ENCODE data around the gene PRMT1.

The PRMT1 gene

DNA sequence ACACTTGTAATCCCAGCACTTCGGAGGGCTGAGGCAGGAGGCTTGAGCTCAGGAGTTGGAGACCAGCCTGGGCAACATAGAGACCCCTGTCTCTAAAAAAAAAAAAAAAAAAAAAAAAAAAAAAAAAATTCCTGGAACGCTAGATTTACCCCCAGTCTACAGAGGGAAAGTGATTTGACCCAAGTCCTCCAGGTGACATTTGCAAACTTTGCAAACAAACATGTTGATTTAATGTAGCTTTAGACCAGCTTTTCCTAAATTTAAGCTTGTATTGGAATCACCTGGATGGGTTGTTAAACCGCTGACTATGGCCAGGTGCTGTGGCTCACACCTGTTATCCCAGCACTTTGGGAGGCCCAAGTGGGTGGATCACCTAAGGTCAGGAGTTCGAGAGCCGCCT is 22.3 kb downstream of the PRMT1 start:
- no peak overlapping the region for H3K4me3 ChIP-seq (ENCODE audit: low read length)
- H3K27ac ChIP-seq (ENCODE audit: low read length): no peak overlapping the region
- no peaks in the 10 kb centered on the region for H3K27me3 ChIP-seq (ENCODE audit: insufficient read depth, low read length)

DNA sequence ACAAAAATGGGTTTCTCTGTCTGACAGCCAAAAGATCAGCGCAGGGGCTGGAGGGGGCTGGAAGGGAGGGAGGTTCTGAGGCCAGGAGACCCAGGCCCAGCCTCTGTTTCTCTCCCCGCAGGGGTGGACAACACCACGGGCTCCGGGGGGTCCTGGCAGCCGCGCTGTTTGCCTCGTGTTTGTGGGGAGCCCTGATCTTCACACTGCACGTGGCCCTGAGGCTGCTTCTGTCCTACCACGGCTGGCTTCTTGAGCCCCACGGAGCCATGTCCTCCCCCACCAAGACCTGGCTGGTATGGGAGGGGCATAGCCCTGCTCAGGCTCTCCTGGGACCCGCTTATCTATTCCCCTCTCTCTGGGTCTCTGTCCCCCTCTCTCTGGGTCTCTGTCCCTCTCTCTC is 23.5 kb downstream of the PRMT1 start:
- Histone ChIP-seq H3K4me1 (ENCODE audit: insufficient read depth, low read length) (no peaks in the 10 kb centered on the region), H3K9me3 (ENCODE audit: insufficient read depth, low read depth, low read length) (no peaks in the 10 kb centered on the region), H3K9ac (ENCODE audit: low read depth, low read length) (no peak overlapping the region), H3K27me3 (ENCODE audit: insufficient read depth, low read length) (no peaks in the 10 kb centered on the region), H3K36me3 (ENCODE audit: insufficient read depth, low read depth, low read length) (peaks cover 23% of the 10 kb centered on the region; the same call in 1 of the 2 replicates), H3K4me3 (ENCODE audit: low read length) (no peak overlapping the region), H3K27ac (ENCODE audit: low read length) (no peak overlapping the region)

More for the DNA sequence above, 22.3 kb downstream of the PRMT1 start:
- Histone ChIP-seq H3K4me1 (ENCODE audit: insufficient read depth, low read length) (no peaks in the 10 kb centered on the region), H3K9ac (ENCODE audit: low read depth, low read length) (no peak overlapping the region), H3K36me3 (ENCODE audit: insufficient read depth, low read depth, low read length) (peaks cover 16% of the 10 kb centered on the region; the same call in 1 of the 2 replicates), H3K9me3 (ENCODE audit: insufficient read depth, low read depth, low read length) (no peaks in the 10 kb centered on the region)

DNA sequence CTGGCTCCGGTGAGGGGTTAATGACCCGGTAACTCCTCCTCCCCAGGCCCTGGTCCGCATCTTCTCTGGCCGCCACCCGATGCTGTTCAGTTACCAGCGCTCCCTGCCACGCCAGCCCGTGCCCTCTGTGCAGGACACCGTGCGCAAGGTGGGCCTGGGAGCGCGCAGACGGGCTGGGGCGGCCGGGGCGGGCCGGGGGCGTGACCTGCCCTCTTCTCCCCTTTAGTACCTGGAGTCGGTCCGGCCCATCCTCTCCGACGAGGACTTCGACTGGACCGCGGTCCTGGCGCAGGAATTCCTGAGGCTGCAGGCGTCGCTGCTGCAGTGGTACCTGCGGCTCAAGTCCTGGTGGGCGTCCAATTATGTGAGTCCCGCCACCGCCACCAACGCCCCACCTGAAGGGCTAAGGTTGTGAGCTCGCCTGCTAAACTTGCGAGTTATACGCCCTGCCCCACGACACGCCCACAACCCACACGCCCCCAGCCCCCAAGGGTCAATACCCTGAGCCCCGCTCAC is 24.3 kb downstream of the PRMT1 start:
- no peaks in the 10 kb centered on the region for H3K27me3 ChIP-seq (ENCODE audit: insufficient read depth, low read length)
- H3K9ac ChIP-seq (ENCODE audit: low read depth, low read length): no peak overlapping the region
- H3K9me3 ChIP-seq (ENCODE audit: insufficient read depth, low read depth, low read length): no peaks in the 10 kb centered on the region
- H3K36me3 ChIP-seq (ENCODE audit: insufficient read depth, low read depth, low read length): peaks cover 28% of the 10 kb centered on the region; the same call in 1 of the 2 replicates
- H3K4me1 ChIP-seq (ENCODE audit: insufficient read depth, low read length): no peaks in the 10 kb centered on the region
- H3K27ac ChIP-seq (ENCODE audit: low read length): no peak overlapping the region
- no peak overlapping the region; the same call in 1 of the 2 replicates for H3K4me3 ChIP-seq (ENCODE audit: low read length)

DNA sequence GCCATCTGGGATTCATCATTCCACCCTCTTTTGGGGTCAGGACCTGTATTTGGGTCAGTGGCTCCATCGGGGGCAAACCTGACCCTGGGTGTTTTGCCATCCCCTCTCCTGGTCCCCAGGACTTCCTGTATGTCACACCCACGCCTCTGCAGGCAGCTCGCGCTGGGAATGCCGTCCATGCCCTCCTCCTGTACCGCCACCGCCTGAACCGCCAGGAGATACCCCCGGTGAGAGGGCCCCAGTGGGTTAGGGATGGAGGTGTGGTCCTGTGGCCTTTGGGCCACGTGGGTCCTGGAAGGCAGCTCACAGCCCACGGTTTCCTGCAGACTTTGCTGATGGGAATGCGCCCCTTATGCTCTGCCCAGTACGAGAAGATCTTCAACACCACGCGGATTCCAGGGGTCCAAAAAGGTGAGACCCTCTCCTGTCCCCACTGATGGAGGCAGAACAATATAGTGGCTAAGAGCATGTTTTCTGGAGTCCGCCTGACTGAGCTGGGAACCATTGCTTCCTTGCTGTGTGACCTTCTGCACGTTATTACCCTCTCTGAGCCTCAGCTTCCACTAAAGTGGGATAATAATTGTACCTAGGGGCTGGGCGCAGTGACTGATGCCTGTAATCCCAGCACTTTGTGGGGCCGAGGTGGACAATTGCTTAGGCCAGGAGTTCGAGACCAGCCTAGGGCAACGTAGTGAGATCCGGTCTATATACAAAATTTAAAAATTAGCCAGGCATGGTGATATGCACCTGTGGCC is 28.0 kb downstream of the PRMT1 start:
- Histone ChIP-seq H3K36me3 (ENCODE audit: insufficient read depth, low read depth, low read length) (peaks cover 37% of the 10 kb centered on the region; the same call in 1 of the 2 replicates), H3K9me3 (ENCODE audit: insufficient read depth, low read depth, low read length) (no peaks in the 10 kb centered on the region)

DNA sequence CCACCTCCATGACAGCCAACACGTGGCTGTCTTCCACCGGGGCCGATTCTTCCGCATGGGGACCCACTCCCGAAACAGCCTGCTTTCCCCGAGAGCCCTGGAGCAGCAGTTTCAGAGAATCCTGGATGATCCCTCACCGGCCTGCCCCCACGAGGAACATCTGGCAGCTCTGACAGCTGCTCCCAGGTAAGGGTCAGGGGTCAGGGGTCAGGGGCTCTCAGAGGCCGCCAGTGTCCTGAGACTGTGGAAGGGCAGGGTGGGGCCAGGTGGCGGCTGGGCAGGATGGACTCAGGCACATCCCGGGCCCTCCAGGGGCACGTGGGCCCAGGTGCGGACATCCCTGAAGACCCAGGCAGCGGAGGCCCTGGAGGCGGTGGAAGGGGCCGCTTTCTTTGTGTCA is 28.8 kb downstream of the PRMT1 start:
- H3K4me1 ChIP-seq (ENCODE audit: insufficient read depth, low read length): no peaks in the 10 kb centered on the region
- H3K27ac ChIP-seq (ENCODE audit: low read length): no peak overlapping the region
- no peaks in the 10 kb centered on the region for H3K9me3 ChIP-seq (ENCODE audit: insufficient read depth, low read depth, low read length)
- H3K4me3 ChIP-seq (ENCODE audit: low read length): no peak overlapping the region
- no peaks in the 10 kb centered on the region for H3K27me3 ChIP-seq (ENCODE audit: insufficient read depth, low read length)
- H3K9ac ChIP-seq (ENCODE audit: low read depth, low read length): no peak overlapping the region
- peaks cover 44% of the 10 kb centered on the region for H3K36me3 ChIP-seq (ENCODE audit: insufficient read depth, low read depth, low read length)

More for the DNA sequence above, 28.0 kb downstream of the PRMT1 start:
- Histone ChIP-seq H3K4me1 (ENCODE audit: insufficient read depth, low read length) (no peaks in the 10 kb centered on the region), H3K9ac (ENCODE audit: low read depth, low read length) (no peak overlapping the region), H3K27me3 (ENCODE audit: insufficient read depth, low read length) (no peaks in the 10 kb centered on the region), H3K4me3 (ENCODE audit: low read length) (no peak overlapping the region), H3K27ac (ENCODE audit: low read length) (no peak overlapping the region)

DNA sequence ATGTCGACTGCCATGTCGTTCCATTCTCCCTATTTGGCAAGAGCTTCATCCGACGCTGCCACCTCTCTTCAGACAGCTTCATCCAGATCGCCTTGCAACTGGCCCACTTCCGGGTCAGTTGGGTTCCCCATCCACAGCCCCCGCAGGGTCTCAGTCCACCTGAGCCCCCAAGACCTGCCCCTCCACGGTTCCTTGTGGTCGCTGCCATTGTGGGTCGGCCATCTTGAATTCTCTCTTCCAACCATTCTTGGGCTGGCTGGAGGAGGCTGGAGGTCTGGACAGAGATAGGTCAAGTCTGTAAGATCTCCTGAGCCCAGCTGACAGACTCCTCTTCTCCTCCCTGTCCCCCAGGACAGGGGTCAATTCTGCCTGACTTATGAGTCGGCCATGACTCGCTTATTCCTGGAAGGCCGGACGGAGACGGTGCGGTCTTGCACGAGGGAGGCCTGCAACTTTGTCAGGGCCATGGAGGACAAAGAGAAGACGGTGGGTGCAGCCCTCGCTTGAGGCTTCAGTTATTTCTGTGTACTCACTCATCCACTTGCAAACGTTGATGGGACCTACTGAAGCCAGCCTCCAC is 33.4 kb downstream of the PRMT1 start:
- H3K4me1 ChIP-seq (ENCODE audit: insufficient read depth, low read length): no peaks in the 10 kb centered on the region
- H3K9me3 ChIP-seq (ENCODE audit: insufficient read depth, low read depth, low read length): no peaks in the 10 kb centered on the region
- H3K9ac ChIP-seq (ENCODE audit: low read depth, low read length): no peak overlapping the region
- H3K27me3 ChIP-seq (ENCODE audit: insufficient read depth, low read length): no peaks in the 10 kb centered on the region
- H3K27ac ChIP-seq (ENCODE audit: low read length): no peak overlapping the region
- no peak overlapping the region for H3K4me3 ChIP-seq (ENCODE audit: low read length)
- H3K36me3 ChIP-seq (ENCODE audit: insufficient read depth, low read depth, low read length): peaks cover 44% of the 10 kb centered on the region

DNA sequence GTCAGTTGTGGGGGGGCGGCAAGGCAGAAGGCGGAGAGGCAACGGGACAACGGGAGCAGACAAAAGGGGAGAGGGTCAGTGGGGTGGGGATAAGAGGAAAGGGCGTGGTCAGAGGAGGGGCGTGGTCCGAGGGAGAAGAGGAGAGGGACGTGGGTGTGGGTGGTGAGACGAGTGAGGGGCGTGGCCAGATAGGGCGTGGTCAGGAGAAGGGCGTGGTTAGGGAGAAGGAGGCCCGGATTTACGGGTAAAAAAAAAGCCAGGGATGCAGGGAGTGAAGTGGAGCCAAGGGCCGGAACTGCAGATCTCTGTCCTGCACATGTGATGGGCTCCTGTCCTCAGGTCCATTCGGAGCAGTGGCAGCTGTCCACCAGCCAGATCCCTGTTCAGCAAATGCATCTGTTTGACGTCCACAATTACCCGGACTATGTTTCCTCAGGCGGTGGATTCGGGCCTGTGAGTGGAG is 35.4 kb downstream of the PRMT1 start:
- Histone ChIP-seq H3K4me1 (ENCODE audit: insufficient read depth, low read length) (no peaks in the 10 kb centered on the region), H3K27me3 (ENCODE audit: insufficient read depth, low read length) (no peaks in the 10 kb centered on the region), H3K9me3 (ENCODE audit: insufficient read depth, low read depth, low read length) (no peaks in the 10 kb centered on the region), H3K9ac (ENCODE audit: low read depth, low read length) (no peak overlapping the region), H3K27ac (ENCODE audit: low read length) (no peak overlapping the region), H3K36me3 (ENCODE audit: insufficient read depth, low read depth, low read length) (peaks cover 33% of the 10 kb centered on the region), H3K4me3 (ENCODE audit: low read length) (no peak overlapping the region)

DNA sequence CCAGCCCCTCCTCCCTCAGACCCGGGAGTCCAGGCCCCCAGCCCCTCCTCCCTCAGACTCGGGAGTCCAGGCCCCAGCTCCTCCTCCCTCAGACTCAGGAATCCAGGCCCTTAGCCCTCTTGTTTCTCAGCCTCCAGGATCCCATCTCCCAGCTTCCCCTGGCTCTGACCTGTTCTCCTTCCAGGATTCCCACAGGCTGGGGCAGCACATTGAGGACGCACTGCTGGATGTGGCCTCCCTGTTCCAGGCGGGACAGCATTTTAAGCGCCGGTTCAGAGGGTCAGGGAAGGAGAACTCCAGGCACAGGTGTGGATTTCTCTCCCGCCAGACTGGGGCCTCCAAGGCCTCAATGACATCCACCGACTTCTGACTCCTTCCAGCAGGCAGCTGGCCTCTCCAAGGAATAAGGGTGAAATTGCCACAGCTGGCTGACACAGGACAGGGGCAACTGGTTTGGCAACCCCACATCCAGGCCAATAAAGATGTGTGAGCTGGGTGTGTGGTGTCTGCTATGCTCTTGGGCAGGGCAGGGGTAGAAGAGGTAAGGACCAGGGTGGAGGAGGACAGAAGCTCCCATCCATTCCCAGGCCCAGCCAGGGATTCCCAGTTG is 36.3 kb downstream of the PRMT1 start:
- H3K4me3 ChIP-seq (ENCODE audit: low read length): no peak overlapping the region
- H3K27ac ChIP-seq (ENCODE audit: low read length): no peak overlapping the region

DNA sequence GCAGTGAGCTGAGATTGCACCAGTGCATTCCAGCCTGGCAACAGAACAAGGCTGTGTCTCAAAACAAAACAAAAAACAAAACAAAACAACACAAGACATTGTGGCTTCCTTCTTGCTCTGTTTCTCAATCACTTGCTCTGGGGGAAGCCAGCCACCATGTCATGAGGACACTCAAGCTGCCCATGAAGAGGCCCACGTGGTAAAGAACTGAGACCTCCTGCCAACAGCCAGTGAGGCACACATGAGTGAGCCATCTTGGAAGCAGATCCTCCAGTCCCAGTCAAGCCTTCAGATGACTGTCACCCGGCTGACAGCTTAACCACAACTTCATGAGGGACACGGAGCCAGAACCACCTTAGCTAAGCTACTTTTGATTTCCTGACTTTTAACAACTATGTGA is 39.1 kb downstream of the PRMT1 start:
- no peaks in the 10 kb centered on the region for H3K9me3 ChIP-seq (ENCODE audit: insufficient read depth, low read depth, low read length)
- H3K27me3 ChIP-seq (ENCODE audit: insufficient read depth, low read length): no peaks in the 10 kb centered on the region
- H3K4me1 ChIP-seq (ENCODE audit: insufficient read depth, low read length): no peaks in the 10 kb centered on the region
- H3K27ac ChIP-seq (ENCODE audit: low read length): no peak overlapping the region
- no peak overlapping the region for H3K9ac ChIP-seq (ENCODE audit: low read depth, low read length)
- no peak overlapping the region for H3K4me3 ChIP-seq (ENCODE audit: low read length)
- H3K36me3 ChIP-seq (ENCODE audit: insufficient read depth, low read depth, low read length): peaks cover 12% of the 10 kb centered on the region

More for the DNA sequence above, 36.3 kb downstream of the PRMT1 start:
- no peak overlapping the region for H3K9ac ChIP-seq (ENCODE audit: low read depth, low read length)
- H3K9me3 ChIP-seq (ENCODE audit: insufficient read depth, low read depth, low read length): no peaks in the 10 kb centered on the region
- H3K27me3 ChIP-seq (ENCODE audit: insufficient read depth, low read length): no peaks in the 10 kb centered on the region
- no peaks in the 10 kb centered on the region for H3K4me1 ChIP-seq (ENCODE audit: insufficient read depth, low read length)
- peaks cover 32% of the 10 kb centered on the region for H3K36me3 ChIP-seq (ENCODE audit: insufficient read depth, low read depth, low read length)

DNA sequence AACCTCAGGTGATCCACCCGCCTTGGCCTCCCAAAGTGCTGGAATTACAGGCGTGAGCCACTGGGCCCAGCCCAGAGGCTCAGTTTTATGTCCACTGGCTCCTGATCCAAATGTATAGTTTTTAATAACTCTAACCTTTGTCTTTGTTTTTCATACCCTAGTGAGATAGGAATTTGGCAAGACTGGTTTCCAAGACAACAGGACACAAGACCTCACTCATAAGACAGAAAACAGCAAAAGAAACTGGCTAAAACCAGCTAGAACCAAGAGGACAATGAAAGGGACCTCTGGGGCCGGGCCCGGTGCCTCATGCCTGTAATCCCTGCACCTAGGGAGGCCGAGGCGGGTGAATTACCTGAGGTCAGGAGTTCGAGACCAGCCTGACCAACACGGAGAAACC is 41.4 kb downstream of the PRMT1 start:
- no peak overlapping the region for H3K9ac ChIP-seq (ENCODE audit: low read depth, low read length)
- no peak overlapping the region for H3K27ac ChIP-seq (ENCODE audit: low read length)
- H3K4me1 ChIP-seq (ENCODE audit: insufficient read depth, low read length): no peaks in the 10 kb centered on the region
- H3K27me3 ChIP-seq (ENCODE audit: insufficient read depth, low read length): no peaks in the 10 kb centered on the region
- H3K9me3 ChIP-seq (ENCODE audit: insufficient read depth, low read depth, low read length): no peaks in the 10 kb centered on the region
- H3K4me3 ChIP-seq (ENCODE audit: low read length): no peak overlapping the region
- H3K36me3 ChIP-seq (ENCODE audit: insufficient read depth, low read depth, low read length): peaks cover 3% of the 10 kb centered on the region

DNA sequence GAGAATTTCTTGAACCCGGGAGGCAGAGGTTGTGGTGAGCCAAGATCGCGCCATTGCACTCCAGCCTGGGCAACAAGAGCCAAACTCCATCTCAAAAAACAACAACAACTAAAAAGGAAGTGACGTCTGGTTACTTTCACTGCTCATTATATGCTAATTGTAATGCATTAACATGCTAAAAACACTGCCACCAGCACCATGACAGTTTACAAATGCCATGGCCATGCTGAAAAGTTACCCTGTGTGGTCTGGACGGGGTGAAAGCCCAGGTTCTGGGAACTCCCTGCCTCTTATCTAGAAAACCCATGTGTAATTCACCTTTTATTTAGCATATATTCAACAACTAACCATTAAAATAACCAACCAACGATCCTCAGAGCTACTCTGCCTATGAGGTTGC is 41.9 kb downstream of the PRMT1 start:
- no peak overlapping the region for H3K4me3 ChIP-seq (ENCODE audit: low read length)
- no peaks in the 10 kb centered on the region for H3K9me3 ChIP-seq (ENCODE audit: insufficient read depth, low read depth, low read length)
- no peak overlapping the region for H3K27ac ChIP-seq (ENCODE audit: low read length)
- H3K36me3 ChIP-seq (ENCODE audit: insufficient read depth, low read depth, low read length): no peaks in the 10 kb centered on the region
- H3K9ac ChIP-seq (ENCODE audit: low read depth, low read length): no peak overlapping the region
- H3K27me3 ChIP-seq (ENCODE audit: insufficient read depth, low read length): no peaks in the 10 kb centered on the region
- no peaks in the 10 kb centered on the region for H3K4me1 ChIP-seq (ENCODE audit: insufficient read depth, low read length)

Measured in iPS-20b (cell line).